Measurements from ENCODE around the gene DTWD1. TPM values are rescaled to one million over a fixed set of nuclear protein-coding genes. Genes with fewer than 3 reads are reported as not detected.
"Not testable (repeated sequence)": the region's sequence is repeated elsewhere in the genome, so short reads cannot be mapped to it uniquely, and the experiment has no call there.

The DTWD1 gene
- total RNA-seq, 1 experiment from 2014 or later = 24.5 TPM

DNA sequence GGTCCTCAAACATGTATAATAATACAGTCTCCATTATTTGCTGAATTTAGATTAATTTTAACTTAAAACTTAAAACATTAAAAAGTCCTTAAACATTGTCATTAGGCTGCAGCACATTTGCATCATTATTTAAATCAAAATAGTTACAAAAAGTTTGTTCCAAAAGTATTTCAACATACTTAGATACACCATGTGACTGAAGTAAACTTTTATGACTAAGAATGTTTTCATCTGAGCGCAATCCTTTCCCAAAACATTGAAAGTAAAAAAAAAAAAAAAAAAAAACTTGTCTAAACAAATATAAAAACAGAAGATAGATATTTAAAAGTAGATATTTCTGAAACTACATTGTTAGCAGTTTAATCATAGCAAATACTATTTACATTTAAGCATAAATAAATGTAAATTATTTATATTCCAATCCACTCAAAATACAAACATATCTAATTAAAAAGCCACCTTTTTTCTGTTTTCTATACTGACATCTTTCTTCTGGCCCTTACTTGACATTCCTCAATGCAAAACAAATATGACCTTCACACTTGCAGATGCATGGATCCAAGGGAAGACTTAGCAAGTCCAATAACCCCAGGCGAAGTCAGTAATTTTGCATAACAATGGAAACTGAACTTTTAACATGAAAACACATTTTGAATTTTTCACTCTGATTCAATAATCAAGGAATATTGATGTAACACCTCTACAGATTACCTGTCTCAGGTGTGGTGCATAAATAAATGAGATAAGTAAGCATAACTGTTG is 10.5 kb upstream of the DTWD1 start:
- no peak overlapping the region for H3K4me3 ChIP-seq
- H3F3A ChIP-seq (ENCODE audit: insufficient read depth, low read depth) = no peaks in the 10 kb centered on the region
- H4K20me1 ChIP-seq (ENCODE audit: insufficient read depth) = no peaks in the 10 kb centered on the region
- no TSS peak for BruUV-seq (replicated peaks)
- H3K36me3 ChIP-seq (ENCODE audit: low read depth) = no peaks in the 10 kb centered on the region
- H2AFZ ChIP-seq = no peak overlapping the region
- POLR2A ChIA-PET (ENCODE audit: unreplicated experiment) = no interaction called here
- DNase-seq = no peak
- no peaks in the 10 kb centered on the region for H3K9me3 ChIP-seq (ENCODE audit: insufficient read depth, low read depth)
- no peak overlapping the region for H3K27ac ChIP-seq
- no peaks in the 10 kb centered on the region for H3K79me2 ChIP-seq (ENCODE audit: low read depth)
- H3K9me2 ChIP-seq (ENCODE audit: insufficient read depth) = no peaks in the 10 kb centered on the region
- intact Hi-C loops (cut with micrococcal nuclease; ENCODE audit: unreplicated experiment) = no loop called here
- H3K27me3 ChIP-seq (ENCODE audit: insufficient read depth, low read depth) = no peaks in the 10 kb centered on the region
- no peak overlapping the region for H3K4me2 ChIP-seq
- TF ChIP-seq, protein P1, sequence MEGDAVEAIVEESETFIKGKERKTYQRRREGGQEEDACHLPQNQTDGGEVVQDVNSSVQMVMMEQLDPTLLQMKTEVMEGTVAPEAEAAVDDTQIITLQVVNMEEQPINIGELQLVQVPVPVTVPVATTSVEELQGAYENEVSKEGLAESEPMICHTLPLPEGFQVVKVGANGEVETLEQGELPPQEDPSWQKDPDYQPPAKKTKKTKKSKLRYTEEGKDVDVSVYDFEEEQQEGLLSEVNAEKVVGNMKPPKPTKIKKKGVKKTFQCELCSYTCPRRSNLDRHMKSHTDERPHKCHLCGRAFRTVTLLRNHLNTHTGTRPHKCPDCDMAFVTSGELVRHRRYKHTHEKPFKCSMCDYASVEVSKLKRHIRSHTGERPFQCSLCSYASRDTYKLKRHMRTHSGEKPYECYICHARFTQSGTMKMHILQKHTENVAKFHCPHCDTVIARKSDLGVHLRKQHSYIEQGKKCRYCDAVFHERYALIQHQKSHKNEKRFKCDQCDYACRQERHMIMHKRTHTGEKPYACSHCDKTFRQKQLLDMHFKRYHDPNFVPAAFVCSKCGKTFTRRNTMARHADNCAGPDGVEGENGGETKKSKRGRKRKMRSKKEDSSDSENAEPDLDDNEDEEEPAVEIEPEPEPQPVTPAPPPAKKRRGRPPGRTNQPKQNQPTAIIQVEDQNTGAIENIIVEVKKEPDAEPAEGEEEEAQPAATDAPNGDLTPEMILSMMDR (conservative IDR thresholded peaks at IDR 0.05) = no peak
- TF ChIP-seq EZH2 (IDR thresholded peaks at IDR 0.05; ENCODE audit: low read depth) = no peak
- H3K4me1 ChIP-seq (replicated peaks; ENCODE audit: insufficient read depth) = no peaks in the 10 kb centered on the region
- CTCF ChIA-PET = no interaction called here

DNA sequence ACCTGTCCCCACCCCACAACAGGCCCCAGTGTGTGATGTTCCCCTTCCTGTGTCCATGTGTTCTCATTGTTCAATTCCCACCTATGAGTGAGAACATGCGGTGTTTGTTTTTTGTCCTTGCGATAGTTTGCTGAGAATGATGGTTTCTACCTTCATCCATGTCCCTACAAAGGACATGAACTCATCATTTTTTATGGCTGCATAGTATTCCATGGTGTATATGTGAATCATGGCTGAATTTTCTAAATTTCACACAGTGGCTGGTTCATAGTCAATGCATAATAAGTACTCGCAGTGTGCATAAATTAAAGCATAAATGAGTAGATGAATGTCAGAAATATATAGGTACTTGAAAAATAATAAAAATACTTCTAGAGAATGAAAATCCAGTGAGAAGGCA is 8.6 kb upstream of the DTWD1 start:
- H3K4me3 ChIP-seq; H3F3A ChIP-seq (ENCODE audit: insufficient read depth, low read depth); H3K4me1 ChIP-seq (replicated peaks; ENCODE audit: insufficient read depth); H3K9me3 ChIP-seq (ENCODE audit: insufficient read depth, low read depth); H3K27ac ChIP-seq; H3K9me2 ChIP-seq (ENCODE audit: insufficient read depth); H3K4me2 ChIP-seq; DNase-seq; intact Hi-C loops (cut with micrococcal nuclease; ENCODE audit: unreplicated experiment); BruUV-seq (replicated peaks); CTCF ChIA-PET; H4K20me1 ChIP-seq (ENCODE audit: insufficient read depth); H2AFZ ChIP-seq; POLR2A ChIA-PET (ENCODE audit: unreplicated experiment); H3K79me2 ChIP-seq (ENCODE audit: low read depth); H3K27me3 ChIP-seq (ENCODE audit: insufficient read depth, low read depth); H3K36me3 ChIP-seq (ENCODE audit: low read depth): not testable (repeated sequence)

DNA sequence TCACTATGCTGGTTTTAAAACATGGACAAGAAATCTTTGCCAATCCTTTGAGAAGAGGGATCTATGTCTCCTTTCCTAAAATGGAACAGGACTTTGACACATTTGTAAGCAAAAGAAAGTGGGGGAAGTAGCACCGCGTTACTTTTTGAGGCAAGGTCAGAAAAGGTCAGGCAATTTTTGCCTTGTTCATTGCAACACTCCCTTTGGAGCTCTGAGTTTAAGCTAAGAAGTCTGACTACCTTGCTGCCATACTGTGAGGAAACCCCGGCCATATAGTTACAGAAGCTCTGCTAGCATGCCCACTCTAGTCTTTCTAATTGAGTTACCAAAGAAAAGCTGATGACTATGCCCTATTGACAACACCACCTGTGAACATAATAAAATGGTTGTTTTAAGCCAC is 1.6 kb upstream of the DTWD1 start:
- H3K27ac ChIP-seq = no peak overlapping the region
- H3K27me3 ChIP-seq (ENCODE audit: insufficient read depth, low read depth) = no peaks in the 10 kb centered on the region
- ChIA-PET CTCF (no interaction called here), POLR2A (ENCODE audit: unreplicated experiment) (no interaction called here)
- H3K9me3 ChIP-seq (ENCODE audit: insufficient read depth, low read depth) = no peaks in the 10 kb centered on the region
- no peaks in the 10 kb centered on the region for H4K20me1 ChIP-seq (ENCODE audit: insufficient read depth)
- no peaks in the 10 kb centered on the region; the same call in 1 of the 2 replicates for H3K36me3 ChIP-seq (ENCODE audit: low read depth)
- intact Hi-C loops (cut with micrococcal nuclease; ENCODE audit: unreplicated experiment) = no loop called here
- no TSS peak for BruUV-seq (replicated peaks)
- peaks cover 13% of the 10 kb centered on the region for H3K4me1 ChIP-seq (replicated peaks; ENCODE audit: insufficient read depth)
- H3K79me2 ChIP-seq (ENCODE audit: low read depth) = peaks cover 27% of the 10 kb centered on the region
- TF ChIP-seq EZH2 (IDR thresholded peaks at IDR 0.05; ENCODE audit: low read depth) = no peak
- peaks cover 10% of the 10 kb centered on the region; the same call in 1 of the 2 replicates for H3F3A ChIP-seq (ENCODE audit: insufficient read depth, low read depth)
- H3K4me3 ChIP-seq = no peak overlapping the region
- no peaks in the 10 kb centered on the region; the same call in 1 of the 2 replicates for H3K9me2 ChIP-seq (ENCODE audit: insufficient read depth)
- no peak overlapping the region for H2AFZ ChIP-seq
- peak overlapping the region; percentile 86; the same call in 1 of the 2 replicates for H3K4me2 ChIP-seq
- DNase-seq = no peak

DNA sequence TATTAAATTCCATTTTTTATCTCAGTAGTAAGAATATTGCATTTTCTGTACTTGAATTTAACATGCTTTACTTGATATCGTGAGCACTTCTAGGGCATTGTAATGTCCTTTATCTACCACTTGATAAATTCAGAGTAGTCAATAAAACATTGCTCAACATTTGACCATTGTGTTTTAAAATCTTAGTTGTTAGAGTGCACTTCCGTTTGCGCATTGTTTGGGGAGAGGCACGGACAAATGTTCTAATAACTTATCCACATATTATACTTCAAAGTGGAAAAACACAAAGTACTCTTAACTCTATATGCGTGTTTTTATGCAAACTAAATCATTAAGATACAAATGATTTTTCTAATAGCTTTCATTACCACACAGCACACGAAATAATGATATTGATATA is 649 bp upstream of the DTWD1 start:
- peaks cover 13% of the 10 kb centered on the region for H3K4me1 ChIP-seq (replicated peaks; ENCODE audit: insufficient read depth)
- H3K9me3 ChIP-seq (ENCODE audit: insufficient read depth, low read depth) = no peaks in the 10 kb centered on the region
- H3K4me3 ChIP-seq = peak overlapping the region; percentile 98
- no peak for TF ChIP-seq EZH2 (IDR thresholded peaks at IDR 0.05; ENCODE audit: low read depth)
- TF ChIP-seq, protein P1 (conservative IDR thresholded peaks at IDR 0.05) = no peak
- peaks cover 7% of the 10 kb centered on the region; the same call in 1 of the 2 replicates for H3K36me3 ChIP-seq (ENCODE audit: low read depth)
- BruUV-seq (replicated peaks) = TSS peak; percentile 86
- ChIA-PET POLR2A (ENCODE audit: unreplicated experiment) (interaction anchor here (0.7 kb wide), 1 partner anchor 11 kb away, joined by 3 read pairs; no protein-coding TSS in a partner anchor), CTCF (no interaction called here)
- H3F3A ChIP-seq (ENCODE audit: insufficient read depth, low read depth) = peaks cover 10% of the 10 kb centered on the region; the same call in 1 of the 2 replicates
- peak in 1 of 2 experiments; percentile 52 for DNase-seq
- peaks cover 27% of the 10 kb centered on the region for H3K79me2 ChIP-seq (ENCODE audit: low read depth)
- H3K27ac ChIP-seq = peak overlapping the region; percentile 75
- intact Hi-C loops (cut with micrococcal nuclease; ENCODE audit: unreplicated experiment) = loop anchor here (10.0 kb wide), 1 partner anchor 465 kb away; the partner anchor contains the start of gene COPS2
- H3K4me2 ChIP-seq = peak overlapping the region; percentile 86
- no peaks in the 10 kb centered on the region for H4K20me1 ChIP-seq (ENCODE audit: insufficient read depth)
- peak overlapping the region; percentile 99 for H2AFZ ChIP-seq
- H3K9me2 ChIP-seq (ENCODE audit: insufficient read depth) = no peaks in the 10 kb centered on the region; the same call in 1 of the 2 replicates
- no peaks in the 10 kb centered on the region for H3K27me3 ChIP-seq (ENCODE audit: insufficient read depth, low read depth)
